ENCODE data around the gene NUDT11. TPM values are rescaled to one million over a fixed set of nuclear protein-coding genes. Genes with fewer than 3 reads are reported as not detected.
A peak's percentile ranks its signal among the peaks of the same experiment; 100 is the strongest.

NUDT11 gene
- total RNA-seq, 1 experiment from 2014 or later = 33.0 TPM

DNA sequence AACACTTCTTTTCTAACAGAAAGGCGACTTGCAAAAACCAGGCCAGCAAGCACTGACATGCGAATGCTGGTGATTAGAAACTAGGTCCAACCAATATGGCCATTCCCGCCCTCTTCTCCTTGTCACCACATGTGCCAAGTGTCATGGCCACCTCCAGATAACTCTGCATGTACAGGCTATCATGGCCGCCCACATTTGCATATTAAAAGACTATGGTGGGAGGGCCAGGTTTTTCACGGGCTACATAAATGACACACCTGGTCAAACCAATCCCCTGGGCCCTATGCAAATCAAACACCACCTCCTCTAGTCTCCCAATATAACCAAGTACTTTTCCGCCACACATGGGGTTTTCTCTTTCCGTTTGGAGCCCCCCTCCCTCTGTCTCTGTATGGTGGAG, 40.1 kb downstream of the NUDT11 start:
- no peaks in the 10 kb centered on the region for H3K36me3 ChIP-seq (replicated peaks; ENCODE audit: control insufficient read depth, insufficient read depth, low read length)
- no peaks in the 10 kb centered on the region for H3K27me3 ChIP-seq (ENCODE audit: control insufficient read depth, insufficient read depth, low read length)
- no peak for DNase-seq
- H3K4me3 ChIP-seq (ENCODE audit: insufficient read depth, low read depth, low read length) = peak overlapping the region; percentile 39; the same call in 1 of the 2 replicates

DNA sequence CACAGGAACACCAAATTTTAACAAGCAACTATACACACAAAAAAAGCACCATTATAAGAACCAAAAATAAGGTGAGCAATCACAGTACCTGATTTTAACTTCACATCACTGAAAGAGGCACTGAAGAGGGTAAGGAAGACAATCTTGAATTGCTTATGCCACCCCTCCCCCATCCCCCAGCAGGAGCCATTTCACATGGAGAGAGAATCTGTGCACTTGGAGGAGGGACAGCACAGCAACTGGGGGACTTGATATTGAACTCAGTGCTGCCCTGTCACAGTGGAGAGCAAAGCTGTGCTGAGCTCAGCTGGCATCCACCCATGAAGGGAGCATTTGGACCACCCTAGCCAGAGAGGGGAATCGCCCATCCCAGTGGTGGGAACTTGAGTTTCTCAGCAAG, 56.0 kb downstream of the NUDT11 start:
- Histone ChIP-seq H3K4me3 (ENCODE audit: insufficient read depth, low read depth, low read length) (no peak overlapping the region), H3K27me3 (ENCODE audit: control insufficient read depth, insufficient read depth, low read length) (no peaks in the 10 kb centered on the region), H3K36me3 (replicated peaks; ENCODE audit: control insufficient read depth, insufficient read depth, low read length) (no peaks in the 10 kb centered on the region)
- no peak for DNase-seq

Other genes with a start within 250 kb of the NUDT11 start
- gene NUDT10, start 163.8 kb downstream of the NUDT11 start, total RNA-seq (2014; rRNA removed; shearing (Covaris generic)) = 30.3 and 31.7 TPM in 2 replicates
- 1.5 and 3.9 TPM in 2 replicates for gene CENPVL3, start 122.3 kb upstream of the NUDT11 start, total RNA-seq (2014; rRNA removed; shearing (Covaris generic))
- 1.3 and 1.4 TPM in 2 replicates for gene CENPVL2, start 186.2 kb upstream of the NUDT11 start, total RNA-seq (2014; rRNA removed; shearing (Covaris generic))
- gene CENPVL1, start 213.9 kb upstream of the NUDT11 start, total RNA-seq (2014; rRNA removed; shearing (Covaris generic)) = 1.3 and 1.4 TPM in 2 replicates
- gene GSPT2, start 246.8 kb upstream of the NUDT11 start, total RNA-seq (2014; rRNA removed; shearing (Covaris generic)) = 13.5 and 14.2 TPM in 2 replicates

Data from H7 (cell line).